H9 (cell line): Measurements from ENCODE around the gene SRPK1. TPM values are rescaled to one million over a fixed set of nuclear protein-coding genes. Genes with fewer than 3 reads are reported as not detected.

ENCODE experiments used
- DNase-seq: peaks from one replicate; pipeline ENCODE4 v3.0.0-alpha.2; 2017
- H2AFZ ChIP-seq: one replicate; pipeline ENCODE4 v1.6.1; 2013; ENCODE audit warnings: mild to moderate bottlenecking, low read length, control low read depth, moderate library complexity
- H2AK5ac ChIP-seq: 2 replicates; pipeline ENCODE4 v1.6.1; 2013; ENCODE audit warnings: low read length, control low read depth, mixed read lengths; ENCODE audit not compliant: insufficient read length
- H2BK120ac ChIP-seq: one replicate; pipeline ENCODE4 v1.6.1; 2013; ENCODE audit warnings: low read depth, mild to moderate bottlenecking, low read length, control low read depth, inconsistent platforms; ENCODE audit not compliant: poor library complexity, severe bottlenecking
- H2BK12ac ChIP-seq: 2 replicates; pipeline ENCODE4 v1.6.1; 2013; ENCODE audit warnings: low read length, control low read depth, mixed read lengths, low read depth; ENCODE audit not compliant: insufficient read length
- H2BK15ac ChIP-seq: 2 replicates; pipeline ENCODE4 v1.6.1; 2013; ENCODE audit warnings: low read depth, low read length, control low read depth
- H2BK20ac ChIP-seq: one replicate; pipeline ENCODE4 v1.6.1; 2013; ENCODE audit warnings: low read depth, mild to moderate bottlenecking, low read length, control low read depth, inconsistent platforms; ENCODE audit not compliant: poor library complexity, severe bottlenecking
- H2BK5ac ChIP-seq: 2 replicates; pipeline ENCODE4 v1.6.1; 2013; ENCODE audit warnings: low read length, control low read depth, mixed read lengths; ENCODE audit not compliant: insufficient read length
- H3K14ac ChIP-seq: 2 replicates; pipeline ENCODE4 v1.6.1; 2013; ENCODE audit warnings: low read length, control low read depth; ENCODE audit not compliant: insufficient read depth
- H3K18ac ChIP-seq: 2 replicates; pipeline ENCODE4 v1.6.1; 2013; ENCODE audit warnings: low read depth, mild to moderate bottlenecking, mixed read lengths, low read length, control low read depth; ENCODE audit not compliant: insufficient read length
- H3K23ac ChIP-seq: 2 replicates; pipeline ENCODE4 v1.6.1; 2013; ENCODE audit warnings: low read length, control low read depth, mixed read lengths, low read depth; ENCODE audit not compliant: insufficient read length
- H3K23me2 ChIP-seq: 2 replicates; pipeline ENCODE4 v1.6.1; 2013; ENCODE audit warnings: low read depth, mild to moderate bottlenecking, mixed read lengths, low read length, control low read depth; ENCODE audit not compliant: insufficient read length, poor library complexity, severe bottlenecking
- H3K27ac ChIP-seq: 2 replicates; pipeline ENCODE4 v1.5.1; 2013; ENCODE audit warnings: low read length, control low read depth, mixed read lengths, low read depth; ENCODE audit not compliant: insufficient read length
- H3K27me3 ChIP-seq: 2 replicates; pipeline ENCODE4 v1.6.1; 2013; ENCODE audit warnings: low read length, control low read depth, inconsistent platforms; ENCODE audit not compliant: insufficient read depth
- H3K4ac ChIP-seq: 2 replicates; pipeline ENCODE4 v1.6.1; 2013; ENCODE audit warnings: low read depth, mild to moderate bottlenecking, control low read depth, inconsistent platforms, low read length, moderate library complexity
- H3K4me1 ChIP-seq: 2 replicates; pipeline ENCODE4 v1.6.1; 2013; ENCODE audit warnings: low read length, control low read depth, inconsistent platforms; ENCODE audit not compliant: insufficient read depth
- H3K4me2 ChIP-seq: 2 replicates; pipeline ENCODE4 v1.6.1; 2013; ENCODE audit warnings: low read length, control low read depth, mixed read lengths; ENCODE audit not compliant: insufficient read length, insufficient read depth
- H3K56ac ChIP-seq: 2 replicates; pipeline ENCODE4 v1.6.1; 2013; ENCODE audit warnings: low read depth, mild to moderate bottlenecking, mixed read lengths, low read length, control low read depth; ENCODE audit not compliant: insufficient read length
- H3K79me1 ChIP-seq: 2 replicates; pipeline ENCODE4 v1.6.1; 2013; ENCODE audit warnings: low read depth, mild to moderate bottlenecking, moderate library complexity, low read length, control low read depth, inconsistent platforms; ENCODE audit not compliant: insufficient read depth, poor library complexity, severe bottlenecking
- H3K79me2 ChIP-seq: 2 replicates; pipeline ENCODE4 v1.6.1; 2013; ENCODE audit warnings: low read length, control low read depth, inconsistent platforms; ENCODE audit not compliant: insufficient read depth
- H3K9ac ChIP-seq: 2 replicates; pipeline ENCODE4 v1.6.1; 2013; ENCODE audit warnings: low read length, control low read depth, mixed read lengths; ENCODE audit not compliant: insufficient read length; ENCODE audit errors: extremely low read depth
- H3K9me3 ChIP-seq: one replicate; pipeline ENCODE4 v1.6.1; 2013; ENCODE audit warnings: low read depth, low read length, inconsistent platforms; ENCODE audit not compliant: control insufficient read depth
- H3T11ph ChIP-seq: one replicate; pipeline ENCODE4 v1.6.1; 2013; ENCODE audit warnings: mild to moderate bottlenecking, low read length, control low read depth, inconsistent platforms
- H4K20me1 ChIP-seq: one replicate; pipeline ENCODE4 v1.6.1; 2013; ENCODE audit not compliant: control insufficient read depth, insufficient read length, insufficient read depth
- H4K5ac ChIP-seq: 2 replicates; pipeline ENCODE4 v1.6.1; 2013; ENCODE audit warnings: low read depth, mild to moderate bottlenecking, mixed read lengths, low read length, control low read depth; ENCODE audit not compliant: insufficient read length
- H4K8ac ChIP-seq: replicated peaks from 2 replicates; pipeline ENCODE4 v1.6.1; 2013; ENCODE audit warnings: low read length, control low read depth, mixed read lengths, low read depth; ENCODE audit not compliant: insufficient read length
- H4K91ac ChIP-seq: 2 replicates; pipeline ENCODE4 v1.6.1; 2013; ENCODE audit warnings: low read depth, mild to moderate bottlenecking, moderate library complexity, mixed read lengths, low read length, control low read depth; ENCODE audit not compliant: insufficient read length
- H3K27ac Mint-ChIP-seq, 3 experiments: 2 replicates in 2 of 3; 3 replicates in 1 of 3; pipeline ENCODE4 v1.8.0; 2020 to 2021; ENCODE audit warnings: mixed read lengths in 3 of 3, mild to moderate bottlenecking in 1 of 3, moderate library complexity in 1 of 3
- H3K27me3 Mint-ChIP-seq: 2 replicates; pipeline ENCODE4 v1.8.0; 2021; ENCODE audit warnings: low read depth, mild to moderate bottlenecking, moderate library complexity, mixed read lengths
- H3K36me3 Mint-ChIP-seq, 3 experiments: 2 replicates in 2 of 3; 3 replicates in 1 of 3; pipeline ENCODE4 v1.8.0; 2020 to 2021; ENCODE audit warnings: low read depth in 3 of 3, mixed read lengths in 3 of 3; ENCODE audit not compliant: insufficient read depth in 1 of 3
- H3K4me1 Mint-ChIP-seq, 2 experiments: 2 replicates each; pipeline ENCODE4 v1.8.0; 2020; ENCODE audit warnings: mixed read lengths in 2 of 2
- H3K4me3 Mint-ChIP-seq, 2 experiments: 2 replicates in 1 of 2; 3 replicates in 1 of 2; pipeline ENCODE4 v1.8.0; 2020 to 2021; ENCODE audit warnings: mild to moderate bottlenecking in 2 of 2, mixed read lengths in 2 of 2, moderate library complexity in 1 of 2
- H3K9me3 Mint-ChIP-seq, 2 experiments: 2 replicates in 1 of 2; 3 replicates in 1 of 2; pipeline ENCODE4 v1.8.0; 2020; ENCODE audit warnings: mild to moderate bottlenecking in 2 of 2, mixed read lengths in 2 of 2, moderate library complexity in 1 of 2
- CTCF ChIP-seq: fragments of 200-600 bp; sonication (generic); conservative IDR thresholded peaks from 3 replicates; pipeline ENCODE4 v1.8.0; 2021; ENCODE audit warnings: antibody characterized with exemption, mild to moderate bottlenecking
- WGBS: extraction: QIAGEN DNeasy Blood & Tissue Kit; methylation state at CpG from one replicate; pipeline ENCODE4 v1.1.7; 2013; ENCODE audit warnings: missing lambda C conversion rate, low lambda C conversion rate, mixed read lengths; ENCODE audit not compliant: insufficient read length; ENCODE audit errors: extremely low coverage; 5-methylcytosine and 5-hydroxymethylcytosine counted together
- total RNA-seq: library from RNA; stranded (reverse); gene quantifications from 2 replicates; pipeline ENCODE4 v1.2.1, GENCODE V29; 2021

SRPK1 gene
- total RNA-seq, 1 experiment from 2014 or later: 93.2 TPM

GRCh38 chr6:35809809-35810208 lies 111.1 kb downstream of the SRPK1 start:
- 0 out of 7 replicates have a peak overlapping the region, but pooled peaks of 1 of the 3 experiments have one; percentile 48 for H3K27ac Mint-ChIP-seq

More at GRCh38 chr6:35809809-35810208, 111.1 kb downstream of the SRPK1 start:
- no peaks in the 10 kb centered on the region for H3K79me2 ChIP-seq
- no peak overlapping the region for H4K91ac ChIP-seq
- H2AFZ ChIP-seq: no peak overlapping the region
- H3K23me2 ChIP-seq: no peaks in the 10 kb centered on the region
- H3K4me2 ChIP-seq: no peak overlapping the region
- H2BK20ac ChIP-seq: no peak overlapping the region
- H3T11ph ChIP-seq: no peak overlapping the region
- Mint-ChIP-seq H3K36me3 (no peaks in the 10 kb centered on the region; a peak in 1 of 7 replicates), H3K9me3 (no peaks in the 10 kb centered on the region; a peak in 1 of 5 replicates), H3K27me3 (peaks cover 11% of the 10 kb centered on the region), H3K4me3 (no peak overlapping the region), H3K4me1 (peaks cover 12 to 24% of the 10 kb centered on the region in 2 experiments)
- H2BK5ac ChIP-seq: no peak overlapping the region
- no peak overlapping the region for H2BK12ac ChIP-seq
- no peak overlapping the region for H3K9ac ChIP-seq
- no peaks in the 10 kb centered on the region for H3K79me1 ChIP-seq
- no peak overlapping the region for H3K4ac ChIP-seq
- H2BK120ac ChIP-seq: no peak overlapping the region
- DNase-seq: no peak
- no peak overlapping the region for H2AK5ac ChIP-seq
- no peaks in the 10 kb centered on the region for H3K27me3 ChIP-seq
- WGBS: no CpG with 5 or more reads among the region's 5 CpGs
- H3K14ac ChIP-seq: no peak overlapping the region
- H3K4me1 ChIP-seq: no peaks in the 10 kb centered on the region; the same call in 1 of the 2 replicates
- H3K9me3 ChIP-seq: no peaks in the 10 kb centered on the region
- TF ChIP-seq CTCF: no peak
- H4K8ac ChIP-seq: no peak overlapping the region
- H3K23ac ChIP-seq: no peak overlapping the region
- H4K5ac ChIP-seq: no peak overlapping the region
- no peak overlapping the region for H3K18ac ChIP-seq
- no peak overlapping the region for H3K56ac ChIP-seq
- no peak overlapping the region for H2BK15ac ChIP-seq
- H3K27ac ChIP-seq: no peak overlapping the region
- no peaks in the 10 kb centered on the region for H4K20me1 ChIP-seq
